ENCODE results near the gene PAM. TPM values are rescaled to one million over a fixed set of nuclear protein-coding genes. Genes with fewer than 3 reads are reported as not detected.

The PAM gene
- total RNA-seq, 1 experiment from 2014 or later = 257 TPM

DNA sequence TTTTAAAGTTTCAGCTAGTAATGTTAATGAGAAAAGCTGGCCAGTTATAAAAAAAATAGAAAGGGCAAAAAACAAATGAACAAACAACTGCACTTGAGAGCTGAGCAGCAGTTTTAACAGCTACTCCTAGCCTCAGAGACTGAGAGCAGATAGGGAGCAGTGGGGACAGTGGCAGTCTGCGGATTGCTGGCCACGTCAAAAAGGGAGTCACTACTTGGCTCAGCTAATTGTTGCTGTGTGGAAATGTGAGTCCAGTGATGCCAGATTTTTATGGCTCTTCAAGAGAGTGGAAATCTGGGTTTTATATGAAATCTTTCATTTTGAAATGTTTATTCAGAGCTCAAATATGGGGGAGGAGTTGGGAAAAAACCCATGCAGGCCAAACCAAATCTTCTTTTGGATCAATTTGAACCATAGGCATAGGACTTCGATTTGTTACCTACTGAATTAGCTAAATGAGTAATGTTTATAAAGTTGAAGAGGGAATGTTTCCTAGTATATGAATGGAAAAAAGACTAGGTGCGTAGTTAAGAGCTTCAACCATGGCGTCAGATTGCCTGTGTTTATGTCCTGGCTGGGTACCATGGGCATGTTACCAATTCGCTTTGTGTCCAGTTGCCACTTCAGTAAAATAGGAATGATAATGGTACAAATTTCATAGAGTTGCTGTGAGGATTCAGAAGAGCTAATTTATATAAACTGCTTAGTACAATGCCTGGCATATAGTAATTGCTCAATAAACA is 102.1 kb downstream of the PAM start (continued):
- TF ChIP-seq, protein P1, sequence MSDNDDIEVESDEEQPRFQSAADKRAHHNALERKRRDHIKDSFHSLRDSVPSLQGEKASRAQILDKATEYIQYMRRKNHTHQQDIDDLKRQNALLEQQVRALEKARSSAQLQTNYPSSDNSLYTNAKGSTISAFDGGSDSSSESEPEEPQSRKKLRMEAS (IDR thresholded peaks at IDR 0.05) = no peak
- no peak for TF ChIP-seq EZH2phosphoT487 (IDR thresholded peaks at IDR 0.05; ENCODE audit: borderline replicate concordance)

DNA sequence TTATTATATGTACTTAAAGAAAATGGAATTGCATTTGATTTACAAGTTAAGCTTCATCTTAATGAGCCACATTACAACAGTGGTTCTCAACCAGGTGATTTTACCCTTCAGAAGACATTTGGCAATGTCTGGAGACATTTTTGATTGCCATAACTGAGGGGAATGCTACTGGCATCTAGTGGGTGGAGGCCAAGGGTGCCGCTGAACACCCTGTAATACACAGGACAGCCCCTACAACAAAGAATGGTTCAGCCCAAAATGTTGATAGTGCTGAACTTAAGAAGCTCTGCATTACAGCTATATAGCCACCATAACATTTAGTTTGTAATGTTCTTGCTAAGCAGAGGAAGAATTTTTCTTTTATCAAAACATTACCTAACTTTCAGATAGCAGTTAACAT is 103.1 kb downstream of the PAM start:
- BruUV-seq (replicated peaks) = no TSS peak
- no peak for TF ChIP-seq ZFX (IDR thresholded peaks at IDR 0.05)
- TF ChIP-seq, protein P2, sequence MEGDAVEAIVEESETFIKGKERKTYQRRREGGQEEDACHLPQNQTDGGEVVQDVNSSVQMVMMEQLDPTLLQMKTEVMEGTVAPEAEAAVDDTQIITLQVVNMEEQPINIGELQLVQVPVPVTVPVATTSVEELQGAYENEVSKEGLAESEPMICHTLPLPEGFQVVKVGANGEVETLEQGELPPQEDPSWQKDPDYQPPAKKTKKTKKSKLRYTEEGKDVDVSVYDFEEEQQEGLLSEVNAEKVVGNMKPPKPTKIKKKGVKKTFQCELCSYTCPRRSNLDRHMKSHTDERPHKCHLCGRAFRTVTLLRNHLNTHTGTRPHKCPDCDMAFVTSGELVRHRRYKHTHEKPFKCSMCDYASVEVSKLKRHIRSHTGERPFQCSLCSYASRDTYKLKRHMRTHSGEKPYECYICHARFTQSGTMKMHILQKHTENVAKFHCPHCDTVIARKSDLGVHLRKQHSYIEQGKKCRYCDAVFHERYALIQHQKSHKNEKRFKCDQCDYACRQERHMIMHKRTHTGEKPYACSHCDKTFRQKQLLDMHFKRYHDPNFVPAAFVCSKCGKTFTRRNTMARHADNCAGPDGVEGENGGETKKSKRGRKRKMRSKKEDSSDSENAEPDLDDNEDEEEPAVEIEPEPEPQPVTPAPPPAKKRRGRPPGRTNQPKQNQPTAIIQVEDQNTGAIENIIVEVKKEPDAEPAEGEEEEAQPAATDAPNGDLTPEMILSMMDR (IDR thresholded peaks at IDR 0.05 in 2 of 3, conservative IDR thresholded peaks at IDR 0.05 in 1 of 3; ENCODE audit: borderline replicate concordance in 1 of 3, insufficient read depth in 1 of 3, low read depth in 2 of 3, low read length in 2 of 3) = peak in 1 of 3 experiments; percentile 26; a peak in 1 of 6 replicates
- TF ChIP-seq CBX3 (IDR thresholded peaks at IDR 0.05; ENCODE audit: low read depth) = 0 out of 2 replicates have a peak, but pooled peaks have one; percentile 16
- H3K27ac ChIP-seq (ENCODE audit: low read depth, low read length) = peak overlapping the region; percentile 42; the same call in 1 of the 2 replicates
- no peak overlapping the region for H3K9ac ChIP-seq (ENCODE audit: low read length)
- ATAC-seq = peak; percentile 52; the same call in 1 of the 2 replicates
- H3K4me2 ChIP-seq (ENCODE audit: low read length) = peak overlapping the region; percentile 5; the same call in 1 of the 2 replicates
- DNase-seq (ENCODE audit: low read depth, low spot score) = no peak
- intact Hi-C loops (cut with micrococcal nuclease) = loop anchor here (5.0 kb wide), 1 partner anchor 76 kb away; no protein-coding TSS in a partner anchor
- no peaks in the 10 kb centered on the region for H3K9me3 ChIP-seq (ENCODE audit: control insufficient read depth in 1 of 2, insufficient read depth in 1 of 2, low read depth in 1 of 2, low read length in 2 of 2)
- no peaks in the 10 kb centered on the region for H3K27me3 ChIP-seq (ENCODE audit: insufficient read depth, low read length)
- H3K9me2 ChIP-seq (ENCODE audit: insufficient read depth) = no peaks in the 10 kb centered on the region
- ChIA-PET RAD21 (ENCODE audit: low non-redundant PET in 1 of 2, low total read pairs in 2 of 2, uncharacterized antibody in 2 of 2, unreplicated experiment in 2 of 2) (no interaction called here), POLR2A (interaction anchor here (1.8 kb wide), 1 partner anchor 32 kb away, joined by 7 read pairs; no protein-coding TSS in a partner anchor), CTCF (interaction anchor here (1.2 kb wide), 1 partner anchor 177 kb away, joined by 3 read pairs; no protein-coding TSS in a partner anchor)
- no peaks in the 10 kb centered on the region for H3K36me3 ChIP-seq (ENCODE audit: control insufficient read depth in 1 of 2, insufficient read depth in 2 of 2, low read length in 2 of 2)
- no peaks in the 10 kb centered on the region; the same call in 1 of the 2 replicates for H3K79me2 ChIP-seq (ENCODE audit: insufficient read depth, low read length)
- H3K4me1 ChIP-seq (ENCODE audit: control insufficient read depth in 1 of 2, insufficient read depth in 2 of 2, low read length in 2 of 2) = peaks cover 66 to 81% of the 10 kb centered on the region in 2 experiments
- no peak overlapping the region for H2AFZ ChIP-seq (ENCODE audit: low read depth, low read length, poor library complexity, severe bottlenecking)
- no peak overlapping the region for H3K4me3 ChIP-seq (replicated peaks in 1 of 2; ENCODE audit: low read depth in 1 of 2, low read length in 2 of 2)
- no peaks in the 10 kb centered on the region for H4K20me1 ChIP-seq (ENCODE audit: insufficient read depth)
